Measurements from ENCODE around the gene ST6GALNAC1.
A peak's percentile ranks its signal among the peaks of the same experiment; 100 is the strongest.
"Not testable (repeated sequence)": the region's sequence is repeated elsewhere in the genome, so short reads cannot be mapped to it uniquely, and the experiment has no call there.

Gene ST6GALNAC1

GRCh38 chr17:76640550-76641380, 2.8 kb downstream of the ST6GALNAC1 start:
- DNase-seq: no peak

GRCh38 chr17:76638263-76638662, 5.3 kb downstream of the ST6GALNAC1 start:
- no peak for DNase-seq

- DNase-seq: not testable (repeated sequence)
These were observed 6.9 kb downstream of the ST6GALNAC1 start for GRCh38 chr17:76636486-76637206.

GRCh38 chr17:76635659-76636360, 7.7 kb downstream of the ST6GALNAC1 start:
- peak; percentile 43 for DNase-seq

GRCh38 chr17:76635039-76635438, 8.5 kb downstream of the ST6GALNAC1 start:
- peak; percentile 15 for DNase-seq

GRCh38 chr17:76633628-76634328, 9.8 kb downstream of the ST6GALNAC1 start:
- DNase-seq: no peak

GRCh38 chr17:76631821-76632565, 11.6 kb downstream of the ST6GALNAC1 start:
- no peak for DNase-seq

- no peak for DNase-seq
These were observed 13.4 kb downstream of the ST6GALNAC1 start for GRCh38 chr17:76630151-76630550.

GRCh38 chr17:76627510-76627909, 16.0 kb downstream of the ST6GALNAC1 start:
- DNase-seq: no peak

GRCh38 chr17:76626442-76626841, 17.1 kb downstream of the ST6GALNAC1 start:
- DNase-seq: no peak

- DNase-seq: no peak
These were observed 18.1 kb downstream of the ST6GALNAC1 start for GRCh38 chr17:76625496-76625895.

GRCh38 chr17:76623271-76624146, 20.0 kb downstream of the ST6GALNAC1 start:
- DNase-seq: peak; percentile 60

GRCh38 chr17:76617838-76618237, 25.7 kb downstream of the ST6GALNAC1 start:
- DNase-seq: no peak

GRCh38 chr17:76614912-76615617, 28.5 kb downstream of the ST6GALNAC1 start:
- DNase-seq: no peak

- DNase-seq: peak; percentile 70
These were observed 29.3 kb downstream of the ST6GALNAC1 start for GRCh38 chr17:76614064-76614759.

GRCh38 chr17:76612977-76613851, 30.3 kb downstream of the ST6GALNAC1 start:
- DNase-seq: no peak

GRCh38 chr17:76612465-76612864, 31.1 kb downstream of the ST6GALNAC1 start:
- DNase-seq: no peak

- no peak for DNase-seq
These were observed 31.8 kb downstream of the ST6GALNAC1 start for GRCh38 chr17:76611758-76612157.

Measured in fibroblast of upper back skin (primary cell).